HG03103 (cell line): ENCODE measurements around the gene RTRAF.

Source experiments
- ATAC-seq: cut with Tn5 transposase; IDR thresholded peaks from one replicate; pipeline ENCODE4 v1.9.1; 2021; ENCODE audit warnings: low read depth; ENCODE audit not compliant: unreplicated experiment

The RTRAF gene

DNA sequence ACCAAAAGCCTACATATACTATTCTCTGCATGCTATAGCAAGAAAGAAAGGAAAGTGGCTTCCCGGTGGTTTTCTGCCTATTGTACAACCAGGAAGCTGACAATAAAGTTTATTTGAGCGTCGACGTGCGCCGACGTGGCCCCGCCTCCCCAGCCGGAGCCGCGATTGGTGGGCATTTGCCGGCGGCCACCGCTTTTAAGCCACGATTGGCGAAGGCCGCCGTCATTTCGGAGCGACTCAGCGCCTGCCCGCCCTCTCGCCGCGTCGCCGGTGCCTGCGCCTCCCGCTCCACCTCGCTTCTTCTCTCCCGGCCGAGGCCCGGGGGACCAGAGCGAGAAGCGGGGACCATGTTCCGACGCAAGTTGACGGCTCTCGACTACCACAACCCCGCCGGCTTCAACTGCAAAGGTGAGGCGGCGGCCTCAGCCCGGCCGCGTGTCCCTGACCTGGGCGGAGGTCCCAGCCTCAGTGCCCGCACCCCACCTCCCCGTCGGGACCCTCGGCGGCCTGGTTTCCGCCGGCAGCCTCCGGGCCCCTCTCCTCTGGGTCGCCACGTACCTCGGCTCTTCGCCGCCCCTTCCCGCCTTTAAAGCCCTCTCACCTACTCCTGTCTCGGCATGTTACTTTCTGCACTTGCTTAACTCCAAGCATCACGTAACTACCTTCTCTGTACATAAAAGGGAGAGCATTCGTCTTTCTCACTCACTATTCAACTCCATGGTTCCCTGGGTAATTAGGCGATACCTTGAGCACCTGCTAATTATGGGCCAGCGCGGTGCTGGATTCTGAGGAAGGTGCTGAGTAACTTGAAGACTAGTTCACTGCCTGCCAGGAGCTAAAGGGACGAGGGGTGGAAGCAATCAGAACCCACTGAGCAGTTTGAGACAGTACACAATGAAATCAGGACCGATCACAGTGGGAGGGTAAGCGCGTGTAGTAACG is at the start of gene RTRAF:
RTRAF (plus strand) TSS at position 254 of the 942 bp plus-strand sequence; CDS start at position 348, 94 bp downstream.
- peak; percentile 89 for ATAC-seq

- ATAC-seq, result no peak
Measured at GRCh38 chr14:51939755-51940301, 49.5 kb upstream of the RTRAF start.

GRCh38 chr14:51942971-51943370 is 46.4 kb upstream of the RTRAF start:
- no peak for ATAC-seq

DNA sequence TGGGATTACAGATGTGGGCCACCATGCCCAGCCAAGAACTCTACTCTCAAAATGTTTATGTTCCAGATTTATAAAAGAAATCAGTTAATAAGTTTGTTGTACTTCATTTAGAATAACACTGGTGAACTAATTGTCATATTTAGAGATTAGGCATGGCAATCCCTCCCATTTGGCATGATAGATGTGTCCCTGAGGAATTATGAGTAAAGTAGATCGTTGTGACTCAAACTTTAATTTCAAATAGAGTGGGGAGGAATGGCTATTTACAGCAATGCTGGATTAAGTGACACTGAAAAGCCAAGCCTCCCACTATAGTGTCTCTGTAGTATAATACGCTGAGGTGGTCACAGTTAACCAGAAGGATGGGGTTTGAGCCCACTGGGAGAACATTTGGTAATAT is 39.3 kb upstream of the RTRAF start:
- ATAC-seq, result no peak

DNA sequence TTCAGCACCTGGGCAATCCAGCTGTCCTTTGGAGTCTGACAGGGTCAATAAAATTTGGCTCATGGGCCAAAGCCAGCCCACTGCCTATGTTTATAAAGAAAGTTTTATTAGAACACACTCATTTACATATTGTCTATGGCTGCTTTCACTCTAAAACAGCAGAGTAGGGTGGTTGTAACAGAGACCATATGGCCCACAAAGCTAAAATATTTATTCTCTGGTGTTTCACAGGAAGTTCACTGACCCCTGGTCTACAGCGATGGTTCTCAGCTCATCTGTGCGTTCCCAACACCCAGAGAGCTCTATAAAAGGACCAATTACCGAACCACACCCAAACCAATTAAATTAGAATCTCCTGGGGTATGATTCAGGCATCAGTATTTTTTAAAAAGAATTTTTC is 37.7 kb upstream of the RTRAF start:
- ATAC-seq, result no peak

GRCh38 chr14:51954031-51954430 is 35.3 kb upstream of the RTRAF start:
- no peak for ATAC-seq

- ATAC-seq, result no peak
Measured at GRCh38 chr14:51954657-51955056, 34.7 kb upstream of the RTRAF start.

DNA sequence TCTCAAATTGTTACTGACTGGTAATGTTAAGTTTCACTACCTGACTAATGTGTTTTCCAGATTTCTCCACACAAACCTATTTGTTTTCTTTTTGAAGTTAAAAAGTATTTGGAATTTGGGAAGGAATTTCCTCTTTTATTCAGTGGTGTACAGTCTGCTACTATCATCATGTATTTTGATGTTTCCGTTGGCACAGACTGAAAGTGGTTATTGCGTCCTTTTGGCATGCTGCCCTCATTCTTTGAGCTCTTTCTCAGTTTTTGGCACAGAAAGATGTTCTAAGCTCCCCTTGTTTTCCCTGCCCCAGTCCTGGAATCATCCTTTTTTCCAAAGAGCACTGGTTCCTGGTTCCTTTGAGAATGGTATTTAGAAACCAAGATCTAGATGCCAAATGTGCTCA is 31.4 kb upstream of the RTRAF start:
- no peak for ATAC-seq

GRCh38 chr14:51959928-51960327 is 29.4 kb upstream of the RTRAF start:
- ATAC-seq, result no peak

DNA sequence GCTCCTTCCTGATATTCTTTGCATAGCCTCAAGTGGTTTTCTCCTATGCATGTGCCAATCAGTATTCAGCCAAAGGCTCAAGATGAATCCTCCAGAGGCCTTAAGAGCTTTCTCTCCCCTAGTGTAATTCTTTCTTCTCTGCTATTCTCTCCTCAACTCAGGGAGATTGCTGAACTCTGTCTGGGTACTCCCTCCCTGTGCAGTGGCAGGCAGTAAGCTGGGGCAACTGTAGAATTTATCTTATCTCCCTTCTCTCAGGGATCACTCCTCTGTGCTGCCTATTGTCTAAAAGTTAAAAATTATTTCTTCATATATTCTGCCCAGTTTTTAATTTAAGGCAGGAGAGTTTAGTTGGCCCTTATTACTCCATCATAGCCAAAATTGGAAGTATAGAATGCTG is 28.5 kb upstream of the RTRAF start:
- no peak for ATAC-seq

DNA sequence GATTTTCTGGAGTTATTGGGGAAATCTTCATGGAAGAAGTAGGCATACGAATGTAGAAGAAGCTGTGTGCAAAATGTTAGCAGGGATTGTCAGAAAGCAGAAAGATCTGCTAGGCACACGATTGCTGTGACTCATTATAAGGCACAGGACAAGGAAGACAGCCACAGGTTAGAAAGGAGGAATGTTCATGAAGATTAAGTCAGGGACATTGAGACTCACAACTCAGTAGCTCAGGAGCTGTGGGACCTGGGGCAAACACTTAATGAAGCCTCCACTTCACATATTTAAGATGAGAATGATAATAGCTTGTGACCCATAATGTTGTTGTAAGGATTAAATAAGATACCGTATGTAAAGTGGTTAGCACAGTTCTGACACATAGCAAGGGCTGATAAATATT is 26.6 kb upstream of the RTRAF start:
- no peak for ATAC-seq

DNA sequence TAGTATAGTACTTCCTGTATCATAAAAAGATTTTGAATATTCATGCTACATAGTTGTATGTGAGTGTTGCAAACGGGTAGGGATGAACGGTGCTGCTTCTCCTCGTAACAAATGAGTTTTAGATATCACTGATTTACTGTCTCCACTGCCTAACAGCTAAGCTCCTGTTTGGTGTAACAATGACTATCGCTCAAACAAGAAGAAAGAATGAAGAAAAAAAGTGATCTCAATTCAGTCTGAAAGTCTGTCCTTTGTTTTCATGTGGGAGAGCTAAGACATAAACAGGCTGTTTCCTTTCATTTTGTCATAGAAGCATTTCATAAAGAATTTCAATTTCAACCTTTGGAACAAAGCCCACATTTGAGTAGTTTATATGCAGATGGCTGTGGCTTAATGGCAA is 26.1 kb upstream of the RTRAF start:
- ATAC-seq, result no peak

- ATAC-seq, result no peak
Measured at GRCh38 chr14:51967521-51967920, 21.8 kb upstream of the RTRAF start.

DNA sequence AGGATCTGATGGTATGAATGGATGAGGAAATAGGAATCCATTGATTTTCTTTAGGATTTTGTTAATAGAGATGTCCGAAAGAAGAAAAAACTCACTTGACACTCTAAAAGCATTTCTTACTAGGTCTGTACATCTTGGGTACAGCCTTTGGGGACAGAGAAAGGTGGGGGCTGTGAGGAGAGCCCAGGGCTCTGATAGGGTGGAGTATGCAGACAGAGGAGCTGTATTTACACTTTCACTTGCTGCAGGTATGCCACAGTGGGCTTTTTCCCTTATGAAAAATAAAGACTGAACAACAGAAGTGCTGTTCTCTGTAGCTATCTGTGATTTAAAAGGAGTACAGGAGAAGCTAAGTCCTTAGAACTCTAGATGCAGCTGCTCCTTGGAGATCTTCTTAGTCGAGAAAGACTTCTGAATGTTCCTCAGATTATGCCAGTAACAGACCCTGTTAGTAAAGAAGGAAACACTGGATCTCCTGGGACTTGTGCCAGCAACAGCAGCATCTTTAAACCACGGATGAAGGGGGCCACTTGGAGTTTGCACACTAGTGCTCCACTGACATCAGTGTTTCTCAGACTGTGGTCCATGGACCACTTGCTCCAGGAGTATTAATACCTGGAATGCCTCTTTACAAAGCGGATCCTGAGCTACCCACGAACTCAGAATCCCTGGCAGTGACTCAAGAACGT is 19.4 kb upstream of the RTRAF start:
- ATAC-seq, result no peak

GRCh38 chr14:51972566-51972965 is 16.8 kb upstream of the RTRAF start:
- no peak for ATAC-seq

- no peak for ATAC-seq
Measured at GRCh38 chr14:51977075-51977474, 12.3 kb upstream of the RTRAF start.

- ATAC-seq, result no peak
Measured at GRCh38 chr14:51978681-51979085, 10.7 kb upstream of the RTRAF start.

DNA sequence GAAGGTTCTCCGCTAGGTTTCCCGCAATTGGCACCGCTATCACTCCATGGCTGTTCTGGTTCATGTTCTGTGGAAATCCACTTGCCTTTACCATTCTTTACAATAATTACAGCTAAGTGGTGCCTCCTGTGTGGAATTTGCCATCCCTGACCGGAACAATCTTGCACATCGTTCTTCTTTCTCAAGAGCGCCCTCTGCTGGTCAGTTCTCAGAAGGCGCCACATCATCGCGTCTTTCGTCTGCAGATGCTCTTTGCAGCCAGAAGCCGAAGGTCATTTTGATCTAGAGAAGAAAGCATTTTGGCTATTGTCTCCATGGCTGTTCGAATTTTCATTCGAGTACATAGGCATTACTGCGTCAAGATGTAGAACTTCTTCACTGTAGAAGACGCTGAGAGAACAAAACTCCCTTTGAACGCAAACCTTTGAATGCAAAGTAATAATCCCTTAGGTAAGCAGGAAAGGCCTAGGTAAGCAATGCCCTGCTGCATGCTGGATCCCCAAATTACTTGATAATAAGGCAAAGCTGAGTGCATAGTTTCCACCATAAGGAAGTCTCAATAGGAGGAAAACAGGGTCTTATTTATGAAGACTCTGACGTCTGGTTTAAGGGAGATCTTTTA is 10.1 kb upstream of the RTRAF start:
- no peak for ATAC-seq

GRCh38 chr14:51981218-51981854 is 8.0 kb upstream of the RTRAF start:
- no peak for ATAC-seq

DNA sequence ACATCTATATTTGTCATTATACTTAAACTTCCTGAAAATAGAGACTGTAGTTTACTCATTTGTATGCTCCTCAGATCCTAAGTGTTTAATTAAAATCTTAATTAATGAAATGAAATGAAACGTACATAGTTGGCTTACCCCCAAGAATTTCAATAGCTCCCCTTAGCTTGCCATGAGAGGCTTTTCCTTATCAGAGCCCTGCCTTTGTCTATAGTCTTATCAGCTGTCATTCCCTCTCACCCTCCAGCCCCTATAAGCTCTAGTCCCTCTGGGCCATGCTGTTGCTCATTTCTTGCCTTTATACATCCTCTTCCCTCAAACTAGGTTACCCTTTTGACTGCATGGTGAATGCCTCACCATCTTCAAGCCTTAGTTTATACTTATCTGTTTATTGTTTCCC is 1.1 kb upstream of the RTRAF start:
- no peak for ATAC-seq

GRCh38 chr14:51990488-51990887 is 1.1 kb downstream of the RTRAF start:
- ATAC-seq, result no peak
